GM23248 (cell line): ENCODE data around the gene SNRNP70. TPM values are rescaled to one million over a fixed set of nuclear protein-coding genes. Genes with fewer than 3 reads are reported as not detected.
"Not testable (repeated sequence)": the region's sequence is repeated elsewhere in the genome, so short reads cannot be mapped to it uniquely, and the experiment has no call there.

ENCODE experiments used
- DNase-seq: peaks from one replicate; pipeline ENCODE4 v3.0.0-alpha.2; 2015
- H2AFZ ChIP-seq: fragments of 200-600 bp; sonication (generic); 2 replicates; pipeline ENCODE4 v1.6.1; 2016; ENCODE audit warnings: antibody characterized with exemption
- H3F3A ChIP-seq: fragments of 200-600 bp; sonication (generic); 2 replicates; pipeline ENCODE4 v1.6.1; 2016; ENCODE audit warnings: mild to moderate bottlenecking, antibody characterized with exemption, mixed run types; ENCODE audit not compliant: insufficient read depth
- H3K27ac ChIP-seq: fragments of 200-600 bp; sonication (generic); 2 replicates; pipeline ENCODE4 v1.5.1; 2016; ENCODE audit warnings: mild to moderate bottlenecking
- H3K27me3 ChIP-seq: fragments of 200-600 bp; sonication (generic); replicated peaks from 2 replicates; pipeline ENCODE4 v1.6.1; 2016; ENCODE audit warnings: mild to moderate bottlenecking; ENCODE audit not compliant: insufficient read depth
- H3K36me3 ChIP-seq: fragments of 200-600 bp; sonication (generic); 2 replicates; pipeline ENCODE4 v1.6.1; 2016; ENCODE audit warnings: low read depth, mild to moderate bottlenecking
- H3K4me1 ChIP-seq: fragments of 200-600 bp; sonication (generic); 2 replicates; pipeline ENCODE4 v1.6.1; 2016; ENCODE audit warnings: mild to moderate bottlenecking; ENCODE audit not compliant: insufficient read depth
- H3K4me2 ChIP-seq: fragments of 200-600 bp; sonication (generic); one replicate; pipeline ENCODE4 v1.6.1; 2016; ENCODE audit warnings: mild to moderate bottlenecking; ENCODE audit not compliant: unreplicated experiment
- H3K4me3 ChIP-seq: fragments of 200-600 bp; sonication (generic); 2 replicates; pipeline ENCODE4 v1.5.1; 2016; ENCODE audit warnings: mild to moderate bottlenecking
- H3K79me2 ChIP-seq: fragments of 200-600 bp; sonication (generic); 2 replicates; pipeline ENCODE4 v1.6.1; 2016; ENCODE audit warnings: mild to moderate bottlenecking; ENCODE audit not compliant: insufficient read depth
- H3K9ac ChIP-seq: fragments of 200-600 bp; sonication (generic); 2 replicates; pipeline ENCODE4 v1.6.1; 2016; ENCODE audit warnings: mild to moderate bottlenecking
- H3K9me2 ChIP-seq: fragments of 200-600 bp; sonication (generic); 2 replicates; pipeline ENCODE4 v1.6.1; 2016; ENCODE audit warnings: mixed run types, mild to moderate bottlenecking, moderate library complexity; ENCODE audit not compliant: insufficient read depth
- H3K9me3 ChIP-seq: fragments of 200-600 bp; sonication (generic); one replicate; pipeline ENCODE4 v1.6.1; 2017; ENCODE audit warnings: low read depth
- H4K20me1 ChIP-seq: fragments of 200-600 bp; sonication (generic); 2 replicates; pipeline ENCODE4 v1.6.0; 2016; ENCODE audit not compliant: insufficient read depth
- EZH2 ChIP-seq: fragments of 200-600 bp; sonication (generic); IDR thresholded peaks from 2 replicates; pipeline ENCODE4 v1.6.1; 2018; ENCODE audit warnings: antibody characterized with exemption, mild to moderate bottlenecking; ENCODE audit not compliant: insufficient read depth, poor library complexity, severe bottlenecking
- EZH2phosphoT487 ChIP-seq: fragments of 200-600 bp; sonication (generic); IDR thresholded peaks from 2 replicates; pipeline ENCODE4 v1.6.1; 2018; ENCODE audit warnings: antibody characterized with exemption, moderate library complexity, mild to moderate bottlenecking, low read depth; ENCODE audit not compliant: insufficient read depth
- WGBS, 2 experiments: methylation state at CpG; one replicate each; pipeline ENCODE4 v1.1.6; 2015 to 2017; ENCODE audit warnings: low lambda C conversion rate in 2 of 2, low coverage in 1 of 2; ENCODE audit errors: missing lambda C conversion rate in 2 of 2; 5-methylcytosine and 5-hydroxymethylcytosine counted together
- in situ Hi-C: fragments of 300-500 bp; cut with MboI; formaldehyde crosslinking; loops from 2 replicates; pipeline ENCODE4 v1.15.0; 2020
- polyA plus RNA-seq: library from polyadenylated mRNA; unstranded; fragments of >200 nt; fragmentation: Nextera tagmentation; extraction: Ambion mirVana; gene quantifications from 2 replicates; pipeline ENCODE4 v1.2.1, GENCODE V29; 2016
- total RNA-seq: library from RNA; depleted of rRNA; stranded (reverse); fragments of >200 nt; shearing (Covaris generic); gene quantifications from 2 replicates; pipeline ENCODE4 v1.2.3, GENCODE V29; 2014

The SNRNP70 gene
- total and polyA plus RNA-seq, 2 experiments from 2014 or later = 104 to 146 TPM

DNA sequence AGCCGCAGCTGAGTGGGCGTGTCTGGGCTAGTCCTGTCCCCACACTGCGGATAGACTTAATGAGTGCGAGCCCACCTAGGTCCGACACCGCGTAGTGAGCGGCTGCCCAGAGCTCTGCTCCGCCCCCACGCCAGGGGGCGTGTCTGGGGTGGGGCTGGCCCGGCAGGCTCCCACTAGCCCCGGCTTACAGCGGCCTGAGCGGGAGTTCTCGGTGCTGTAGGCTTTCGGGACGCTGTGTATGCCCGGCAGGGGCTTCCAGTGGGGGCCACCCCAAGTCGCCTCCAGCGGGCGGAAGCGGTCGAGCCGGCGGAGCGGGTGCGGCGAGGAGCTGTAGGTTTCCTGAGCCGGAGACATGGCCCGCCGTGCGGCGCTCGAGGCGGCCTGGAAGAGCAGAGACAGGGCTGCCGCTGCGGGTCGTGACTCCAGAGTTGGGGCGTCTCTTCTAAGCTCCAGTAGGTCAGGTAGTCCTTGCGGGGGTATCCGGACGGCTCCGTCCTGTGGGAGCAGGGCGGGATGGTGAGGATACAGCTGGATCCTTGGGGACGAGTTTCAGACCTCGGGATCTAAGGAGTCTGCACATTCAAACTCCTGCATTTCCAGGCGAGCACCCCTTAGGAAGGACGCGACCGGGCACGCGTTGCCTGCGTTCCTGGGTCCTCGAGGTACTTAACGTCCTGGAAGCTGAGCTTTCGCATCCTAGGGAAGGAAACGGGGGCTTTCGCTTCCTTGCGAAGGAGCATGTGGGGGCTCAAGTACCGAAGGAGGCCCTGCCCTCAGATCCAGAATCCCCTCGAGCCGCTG, 28.9 kb upstream of the SNRNP70 start:
- H3K27ac ChIP-seq = 0 out of 2 replicates have a peak overlapping the region, but pooled peaks have one; percentile 5

DNA sequence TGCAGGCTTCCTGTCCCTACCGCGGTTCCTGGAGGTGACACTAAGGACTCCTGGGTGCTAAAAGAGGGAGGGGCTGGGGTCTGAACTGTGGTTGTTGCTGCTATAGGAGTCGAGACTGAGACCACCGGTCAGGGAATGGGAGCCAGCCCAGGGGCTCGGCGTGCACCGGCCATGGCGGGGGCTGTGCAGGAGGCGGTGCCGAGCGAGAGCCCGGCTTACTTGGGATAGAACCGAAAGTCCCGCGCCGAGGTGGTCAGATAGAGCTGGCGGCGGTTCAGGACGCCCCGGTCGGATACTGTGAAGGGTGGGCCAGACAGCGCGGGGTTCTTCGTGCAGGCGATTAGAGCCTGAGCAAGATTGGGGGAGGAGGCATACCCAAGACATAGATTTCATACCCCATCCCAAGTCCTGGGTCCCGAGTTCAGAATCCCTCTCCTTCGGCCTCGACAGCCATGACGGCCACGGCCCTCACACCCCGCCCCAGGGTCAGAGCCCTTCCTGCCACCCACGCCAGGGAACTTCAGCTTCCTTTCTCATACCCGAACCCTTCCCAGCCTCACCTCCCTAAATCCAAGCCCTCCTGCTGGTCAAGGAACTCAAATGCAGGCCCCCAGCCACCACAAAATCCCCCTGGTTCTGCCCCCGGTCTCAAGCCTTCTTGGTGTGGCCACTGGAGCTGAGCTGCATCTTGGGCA, 28.2 kb upstream of the SNRNP70 start:
- peak overlapping the region; percentile 64 for H3K9ac ChIP-seq
- H3K9me2 ChIP-seq, H4K20me1 ChIP-seq, H3K36me3 ChIP-seq, H3K27me3 ChIP-seq, H3F3A ChIP-seq, in situ Hi-C loops, H3K4me1 ChIP-seq, H3K9me3 ChIP-seq: not testable (repeated sequence)
- peak overlapping the region; percentile 90 for H3K4me2 ChIP-seq
- H3K79me2 ChIP-seq = peaks cover 43% of the 10 kb centered on the region
- H3K27ac ChIP-seq = peak overlapping the region; percentile 28; the same call in 1 of the 2 replicates
- peak overlapping the region; percentile 79 for H3K4me3 ChIP-seq
- peak overlapping the region; percentile 81 for H2AFZ ChIP-seq
- peak; percentile 19 for DNase-seq
- 5 to 7% methylated on average over 26 to 29 of the region's 34 CpGs for WGBS, 2 experiments

More for the DNA sequence above, 28.9 kb upstream of the SNRNP70 start:
- Histone ChIP-seq H2AFZ (peak overlapping the region; percentile 81), H3K36me3 (no peaks in the 10 kb centered on the region), H3F3A (no peaks in the 10 kb centered on the region), H4K20me1 (no peaks in the 10 kb centered on the region), H3K4me2 (peak overlapping the region; percentile 90), H3K9me3 (no peaks in the 10 kb centered on the region), H3K27me3 (no peaks in the 10 kb centered on the region), H3K9ac (peak overlapping the region; percentile 64), H3K4me3 (peak overlapping the region; percentile 79), H3K4me1 (no peaks in the 10 kb centered on the region), H3K9me2 (no peaks in the 10 kb centered on the region), H3K79me2 (peaks cover 43% of the 10 kb centered on the region)
- in situ Hi-C loops = no loop called here
- TF ChIP-seq EZH2phosphoT487 (no peak), EZH2 (no peak)
- WGBS, 2 experiments = 2% methylated on average over 59 to 63 of the region's 63 CpGs
- DNase-seq = peak; percentile 76

- no peaks in the 10 kb centered on the region for H3K9me3 ChIP-seq
- no peaks in the 10 kb centered on the region for H3K36me3 ChIP-seq
- TF ChIP-seq EZH2phosphoT487 (no peak), EZH2 (no peak)
- peak; percentile 85 for DNase-seq
- peak within 1 kb of the TSS; percentile 79 for H3K4me3 ChIP-seq
- in situ Hi-C loops = no loop called here
- peak within 1 kb of the TSS; percentile 90 for H3K4me2 ChIP-seq
- no peaks in the 10 kb centered on the region for H3F3A ChIP-seq
- H3K27me3 ChIP-seq = no peaks in the 10 kb centered on the region
- H3K27ac ChIP-seq = peak within 1 kb of the TSS; percentile 28; the same call in 1 of the 2 replicates
- peaks cover 43% of the 10 kb centered on the region for H3K79me2 ChIP-seq
- peak within 1 kb of the TSS; percentile 81 for H2AFZ ChIP-seq
- H3K9me2 ChIP-seq = no peaks in the 10 kb centered on the region
- 1% methylated on average over 38 of the region's 38 CpGs for WGBS, 2 experiments
- peak within 1 kb of the TSS; percentile 64 for H3K9ac ChIP-seq
- H3K4me1 ChIP-seq = no peaks in the 10 kb centered on the region
- H4K20me1 ChIP-seq = no peaks in the 10 kb centered on the region
Measured at GRCh38 chr19:49057636-49058234, 27.5 kb upstream of the SNRNP70 start, which contains the start of gene CGB7. Gene CGB7, minus strand, starts transcription at chr19:49057749. Its CDS starts 2,374 bp downstream, at chr19:49055375.

GRCh38 chr19:49058562-49058961, 26.7 kb upstream of the SNRNP70 start:
- H3K36me3 ChIP-seq = no peaks in the 10 kb centered on the region
- no peak overlapping the region for H2AFZ ChIP-seq
- no peaks in the 10 kb centered on the region for H3F3A ChIP-seq
- H3K4me1 ChIP-seq = no peaks in the 10 kb centered on the region
- in situ Hi-C loops = no loop called here
- H3K9me3 ChIP-seq = no peaks in the 10 kb centered on the region
- H3K27ac ChIP-seq = no peak overlapping the region
- no peak overlapping the region for H3K4me2 ChIP-seq
- H3K9me2 ChIP-seq = no peaks in the 10 kb centered on the region
- H4K20me1 ChIP-seq = no peaks in the 10 kb centered on the region
- 0 out of 2 replicates have a peak overlapping the region, but pooled peaks have one; percentile 79 for H3K4me3 ChIP-seq
- peak; percentile 64 for DNase-seq
- TF ChIP-seq EZH2 (no peak), EZH2phosphoT487 (no peak)
- WGBS, 2 experiments = 33 to 44% methylated on average over 10 of the region's 10 CpGs
- no peak overlapping the region for H3K9ac ChIP-seq
- H3K27me3 ChIP-seq = no peaks in the 10 kb centered on the region
- H3K79me2 ChIP-seq = peaks cover 43% of the 10 kb centered on the region
